Measurements from ENCODE around the gene TCOF1.

The TCOF1 gene

DNA sequence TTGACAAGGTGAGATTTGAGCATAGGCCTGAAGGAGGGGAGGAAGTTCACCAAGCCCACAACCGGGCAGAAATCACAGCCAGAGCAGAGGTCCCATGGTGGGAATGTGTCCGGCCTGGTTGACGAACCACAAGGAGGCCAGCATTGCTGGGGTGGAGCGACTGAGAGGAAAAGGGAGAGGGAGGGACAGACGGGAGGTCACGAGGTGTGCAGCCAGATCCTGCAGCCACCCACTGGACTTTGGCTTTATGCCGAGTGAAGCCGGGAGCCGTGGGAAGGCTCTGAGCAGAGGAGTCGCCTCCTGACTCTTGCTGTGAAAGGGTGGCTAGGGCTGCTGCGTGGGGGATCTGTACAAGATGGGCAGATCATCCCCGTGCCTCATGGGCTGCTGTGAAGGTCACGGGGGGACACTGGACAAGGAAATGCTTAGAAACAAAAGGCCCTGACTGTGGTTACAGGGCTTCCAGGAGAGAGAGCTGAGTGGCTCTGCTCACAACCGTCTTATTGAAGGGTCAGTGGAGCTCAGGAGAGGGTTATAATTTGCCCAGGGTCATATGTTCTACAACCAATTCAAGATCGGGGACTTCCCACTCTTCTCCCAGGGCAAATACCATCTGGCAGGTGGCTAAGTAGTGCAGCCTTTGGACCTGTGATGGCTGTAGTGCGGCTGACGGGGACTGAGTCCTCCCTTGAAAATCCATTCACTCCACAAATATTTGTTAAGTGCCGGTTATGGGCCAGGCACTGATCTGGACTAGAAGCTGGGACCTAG lies 70.8 kb downstream of the TCOF1 start:
- no peak for DNase-seq (ENCODE audit: low spot score)

DNA sequence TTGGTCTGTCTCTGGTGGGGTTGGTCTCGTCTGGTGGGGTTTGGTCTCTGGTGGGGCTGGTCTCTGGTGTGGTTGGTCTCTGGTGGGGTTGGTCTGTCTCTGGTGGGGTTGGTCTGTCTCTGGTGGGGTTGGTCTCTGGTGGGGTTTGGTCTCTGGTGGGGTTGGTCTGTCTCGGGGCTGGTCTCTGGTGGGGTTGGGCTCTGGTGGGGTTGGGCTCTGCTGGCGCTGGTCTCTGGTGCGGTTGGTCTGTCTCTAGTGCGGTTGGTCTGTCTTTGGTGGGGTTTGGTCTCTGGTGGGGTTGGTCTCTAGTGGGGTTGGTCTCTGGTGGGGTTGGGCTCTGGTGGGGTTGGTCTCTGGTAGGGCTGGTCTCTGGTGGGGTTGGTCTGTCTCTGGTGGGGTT lies 71.5 kb downstream of the TCOF1 start:
- CTCF ChIA-PET = interaction anchor here (0.6 kb wide), 1 partner anchor 335 kb away, joined by 4 read pairs; no protein-coding TSS in a partner anchor
- TF ChIP-seq, protein P1, sequence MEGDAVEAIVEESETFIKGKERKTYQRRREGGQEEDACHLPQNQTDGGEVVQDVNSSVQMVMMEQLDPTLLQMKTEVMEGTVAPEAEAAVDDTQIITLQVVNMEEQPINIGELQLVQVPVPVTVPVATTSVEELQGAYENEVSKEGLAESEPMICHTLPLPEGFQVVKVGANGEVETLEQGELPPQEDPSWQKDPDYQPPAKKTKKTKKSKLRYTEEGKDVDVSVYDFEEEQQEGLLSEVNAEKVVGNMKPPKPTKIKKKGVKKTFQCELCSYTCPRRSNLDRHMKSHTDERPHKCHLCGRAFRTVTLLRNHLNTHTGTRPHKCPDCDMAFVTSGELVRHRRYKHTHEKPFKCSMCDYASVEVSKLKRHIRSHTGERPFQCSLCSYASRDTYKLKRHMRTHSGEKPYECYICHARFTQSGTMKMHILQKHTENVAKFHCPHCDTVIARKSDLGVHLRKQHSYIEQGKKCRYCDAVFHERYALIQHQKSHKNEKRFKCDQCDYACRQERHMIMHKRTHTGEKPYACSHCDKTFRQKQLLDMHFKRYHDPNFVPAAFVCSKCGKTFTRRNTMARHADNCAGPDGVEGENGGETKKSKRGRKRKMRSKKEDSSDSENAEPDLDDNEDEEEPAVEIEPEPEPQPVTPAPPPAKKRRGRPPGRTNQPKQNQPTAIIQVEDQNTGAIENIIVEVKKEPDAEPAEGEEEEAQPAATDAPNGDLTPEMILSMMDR (conservative IDR thresholded peaks at IDR 0.05; ENCODE audit: low read depth) = no peak
- no peak for DNase-seq (ENCODE audit: low spot score)
- POLR2A ChIA-PET (ENCODE audit: low non-redundant PET) = interaction anchor here (0.7 kb wide), 1 partner anchor 436 kb away, joined by 5 read pairs; no protein-coding TSS in a partner anchor
- no peak overlapping the region for H3K27ac ChIP-seq

More for the DNA sequence above, 70.8 kb downstream of the TCOF1 start:
- ChIA-PET CTCF (interaction anchor here (0.5 to 0.6 kb wide), 2 partner anchors 27 to 334 kb away, joined by 3 to 4 read pairs; no protein-coding TSS in a partner anchor), POLR2A (ENCODE audit: low non-redundant PET) (interaction anchor here (0.7 kb wide), 1 partner anchor 435 kb away, joined by 5 read pairs; no protein-coding TSS in a partner anchor)
- TF ChIP-seq, protein P1 (conservative IDR thresholded peaks at IDR 0.05; ENCODE audit: low read depth) = no peak
- no peak overlapping the region for H3K27ac ChIP-seq

DNA sequence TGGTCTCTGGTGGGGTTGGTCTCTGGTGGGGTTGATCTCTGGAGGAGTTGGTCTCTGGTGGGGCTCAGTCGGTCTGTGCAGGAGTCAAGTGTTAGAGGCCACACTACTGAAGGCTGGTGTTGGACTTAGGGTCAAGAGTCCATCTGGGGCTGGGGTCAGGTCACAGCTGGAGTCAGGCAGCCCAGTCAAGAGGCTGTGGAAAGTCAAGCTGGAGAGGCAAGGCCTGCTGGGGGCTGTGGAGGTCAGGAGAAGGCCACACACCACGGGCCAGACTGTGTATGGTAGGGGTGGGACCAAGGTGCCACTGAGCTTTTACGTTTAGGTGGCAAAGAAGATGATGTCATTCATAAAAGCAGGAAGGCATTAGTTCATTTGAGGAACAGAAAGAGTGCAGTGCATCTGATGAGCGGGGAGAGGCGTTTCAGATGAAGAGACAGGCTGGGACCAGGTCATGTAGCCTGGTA lies 71.9 kb downstream of the TCOF1 start:
- no peak overlapping the region for H3K27ac ChIP-seq
- TF ChIP-seq, protein P1 (conservative IDR thresholded peaks at IDR 0.05; ENCODE audit: low read depth) = no peak
- no peak for DNase-seq (ENCODE audit: low spot score)
- CTCF ChIA-PET = no interaction called here
- POLR2A ChIA-PET (ENCODE audit: low non-redundant PET) = no interaction called here

DNA sequence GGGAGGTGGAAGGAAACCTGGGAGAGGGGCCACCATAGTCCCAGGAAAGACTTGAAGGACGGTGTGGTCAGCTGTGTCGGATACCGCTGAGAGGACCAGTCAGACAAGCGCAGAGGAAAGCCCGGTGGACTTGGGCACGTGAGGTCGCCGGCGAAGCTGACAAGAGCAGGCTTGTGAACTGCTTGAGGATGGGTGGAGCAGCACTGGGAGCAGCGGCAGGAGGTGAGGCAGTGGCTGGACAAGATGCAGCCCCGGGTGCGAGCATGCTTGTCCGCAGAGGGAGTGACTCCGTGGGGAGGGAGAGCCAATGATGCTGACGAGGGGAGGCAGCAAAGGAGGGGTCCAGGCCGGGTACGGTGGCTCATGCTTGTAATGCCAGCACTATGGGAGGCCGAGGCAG lies 73.6 kb downstream of the TCOF1 start:
- CTCF ChIA-PET = interaction anchor here (0.6 kb wide), 1 partner anchor 315 kb away, joined by 3 read pairs; no protein-coding TSS in a partner anchor
- TF ChIP-seq, protein P1 (conservative IDR thresholded peaks at IDR 0.05; ENCODE audit: low read depth) = no peak

DNA sequence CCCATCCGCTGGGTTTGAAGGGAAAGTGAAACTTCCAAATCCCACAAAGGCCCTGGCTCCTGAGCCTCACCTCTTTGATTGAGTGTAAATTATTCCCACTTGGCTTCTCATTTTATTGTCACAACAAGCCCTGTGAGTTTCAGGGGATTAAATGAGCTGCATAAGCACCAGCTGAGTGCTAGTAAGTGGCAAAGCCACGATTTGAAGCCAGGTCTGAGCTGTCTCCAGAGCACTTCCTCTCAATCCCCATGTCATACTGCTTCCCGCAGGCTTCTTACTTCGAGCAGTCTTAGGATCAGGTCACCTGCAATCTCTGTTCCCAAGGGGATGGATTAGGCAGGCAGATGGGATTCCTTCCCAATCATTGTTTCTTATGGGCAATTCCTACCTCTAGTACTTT lies 74.1 kb downstream of the TCOF1 start:
- ChIA-PET POLR2A (ENCODE audit: low non-redundant PET) (no interaction called here), CTCF (interaction anchor here (0.6 kb wide), 1 partner anchor 204 kb away, joined by 3 read pairs; no protein-coding TSS in a partner anchor)
- TF ChIP-seq, protein P1 (conservative IDR thresholded peaks at IDR 0.05; ENCODE audit: low read depth) = no peak
- H3K27ac ChIP-seq = peak overlapping the region; percentile 38
- no peak for DNase-seq (ENCODE audit: low spot score)

More for the DNA sequence above, 73.6 kb downstream of the TCOF1 start:
- no peak for DNase-seq (ENCODE audit: low spot score)
- H3K27ac ChIP-seq = peak overlapping the region; percentile 38
- POLR2A ChIA-PET (ENCODE audit: low non-redundant PET) = no interaction called here

DNA sequence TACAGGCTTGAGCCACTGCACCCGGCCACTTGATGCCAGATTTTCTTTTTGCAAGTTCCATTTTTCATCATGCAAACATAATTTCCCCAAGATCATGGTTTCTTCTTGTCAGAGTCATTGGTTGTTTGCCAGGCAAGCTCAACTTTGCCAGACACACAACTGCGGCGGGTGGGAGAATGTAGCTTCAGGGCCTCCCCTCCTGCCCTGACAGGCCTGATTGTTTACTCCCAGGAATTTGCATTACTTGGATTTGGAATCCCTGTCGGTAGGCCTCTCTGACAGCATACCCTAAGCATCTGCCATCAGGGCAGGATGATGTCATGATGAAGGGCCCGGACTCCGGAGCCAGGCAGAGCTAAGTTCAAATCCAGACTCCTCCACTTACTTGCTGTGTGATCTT lies 77.0 kb downstream of the TCOF1 start:
- DNase-seq (ENCODE audit: low spot score) = peak; percentile 99
- H3K27ac ChIP-seq = peak overlapping the region; percentile 75
- ChIA-PET POLR2A (ENCODE audit: low non-redundant PET) (no interaction called here), CTCF (interaction anchor here (0.7 to 1.3 kb wide), 4 partner anchors 12 to 185 kb away, joined by 3 to 5 read pairs (median 4); no protein-coding TSS in a partner anchor)
- TF ChIP-seq, protein P1 (conservative IDR thresholded peaks at IDR 0.05; ENCODE audit: low read depth) = no peak
